SU-DHL-6 (cell line): ENCODE measurements around the gene F3.

Experiments
- H2AFZ ChIP-seq: fragments of 200-600 bp; sonication (generic); 2 replicates; pipeline ENCODE4 v1.6.1; 2014; ENCODE audit warnings: low read depth, mild to moderate bottlenecking, moderate library complexity, mixed read lengths, antibody characterized with exemption, low read length; ENCODE audit not compliant: severe bottlenecking
- H3F3A ChIP-seq: fragments of 200-600 bp; shearing (Covaris generic); 2 replicates; pipeline ENCODE4 v1.6.0; 2016; ENCODE audit warnings: antibody characterized with exemption, mild to moderate bottlenecking; ENCODE audit not compliant: insufficient read depth
- H3K27ac ChIP-seq: fragments of 200-600 bp; sonication (generic); 2 replicates; pipeline ENCODE4 v1.5.1; 2016; ENCODE audit warnings: low read depth, mild to moderate bottlenecking, low read length, moderate library complexity, mixed read lengths
- H3K27me3 ChIP-seq: fragments of 200-600 bp; sonication (generic), shearing (Covaris generic); 2 replicates; pipeline ENCODE4 v1.6.0; 2014; ENCODE audit warnings: mild to moderate bottlenecking, low read length
- H3K36me3 ChIP-seq: fragments of 200-600 bp; sonication (generic); 2 replicates; pipeline ENCODE4 v1.6.1; 2014; ENCODE audit warnings: mild to moderate bottlenecking, low read length, mixed read lengths
- H3K4me2 ChIP-seq: fragments of 300-600, 200-600 bp; shearing (Covaris generic), sonication (generic); 2 replicates; pipeline ENCODE4 v1.6.0; 2014; ENCODE audit warnings: low read length, low read depth, mild to moderate bottlenecking; ENCODE audit not compliant: poor library complexity, severe bottlenecking
- H3K4me3 ChIP-seq: fragments of 200-600 bp; sonication (generic); 2 replicates; pipeline ENCODE4 v1.5.1; 2014; ENCODE audit warnings: antibody characterized with exemption, low read length, mild to moderate bottlenecking, mixed read lengths; ENCODE audit not compliant: insufficient read depth, poor library complexity, severe bottlenecking
- H3K79me2 ChIP-seq: fragments of 200-600 bp; sonication (generic); 2 replicates; pipeline ENCODE4 v1.6.1; 2014; ENCODE audit warnings: mild to moderate bottlenecking, low read length, moderate library complexity; ENCODE audit not compliant: insufficient read depth
- H3K9ac ChIP-seq: fragments of 200-600 bp; sonication (generic); 2 replicates; pipeline ENCODE4 v1.7.0; 2014; ENCODE audit warnings: mild to moderate bottlenecking, low read length
- H3K9me2 ChIP-seq: fragments of 200-600 bp; sonication (generic); replicated peaks from 2 replicates; pipeline ENCODE4 v1.6.1; 2014; ENCODE audit warnings: low read length; ENCODE audit not compliant: insufficient read depth
- H3K9me3 ChIP-seq: fragments of 200-600 bp; sonication (generic); 2 replicates; pipeline ENCODE4 v1.6.1; 2014; ENCODE audit warnings: low read length, mixed read lengths; ENCODE audit not compliant: insufficient read depth
- H4K20me1 ChIP-seq: fragments of 200-600 bp; sonication (generic); 2 replicates; pipeline ENCODE4 v1.6.1; 2014; ENCODE audit warnings: low read depth, mild to moderate bottlenecking, antibody characterized with exemption, low read length, moderate library complexity, mixed read lengths
- EZH2phosphoT487 ChIP-seq: fragments of 200-600 bp; sonication (generic), shearing (Covaris generic); conservative IDR thresholded peaks from 2 replicates; pipeline ENCODE4 v1.6.1; 2018; ENCODE audit warnings: mild to moderate bottlenecking, antibody characterized with exemption, low read length, moderate library complexity, mixed read lengths
- TF ChIP-seq, protein P1 (sequence below): fragments of 200-600 bp; sonication (generic); IDR thresholded peaks from one replicate; pipeline ENCODE4 v1.5.1; 2017; ENCODE audit warnings: antibody characterized with exemption, mild to moderate bottlenecking, low read length, moderate library complexity; ENCODE audit not compliant: insufficient read depth, poor library complexity, severe bottlenecking

Gene F3

DNA sequence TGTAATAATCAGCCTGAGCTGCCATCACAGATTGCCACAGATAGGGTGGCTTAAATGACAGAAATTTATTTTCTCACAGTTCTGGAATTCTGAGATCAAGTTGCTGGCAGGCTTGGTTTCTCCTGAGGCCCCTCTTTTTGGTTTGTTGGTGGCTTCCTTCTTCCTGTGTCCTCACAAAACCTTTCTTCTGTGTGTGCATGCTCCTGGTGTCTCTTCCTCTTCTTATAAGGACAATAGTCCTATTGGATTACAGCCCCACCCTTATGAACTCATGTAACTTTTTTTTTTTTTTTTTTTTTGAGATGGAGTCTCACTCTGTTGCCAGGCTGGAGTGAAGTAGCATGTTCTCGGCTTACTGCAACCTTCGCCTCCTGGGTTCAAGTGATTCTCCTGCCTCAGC lies 41.0 kb upstream of the F3 start:
- Histone ChIP-seq H3K27ac (no peak overlapping the region), H4K20me1 (no peaks in the 10 kb centered on the region), H3K36me3 (no peaks in the 10 kb centered on the region), H3K9me2 (no peaks in the 10 kb centered on the region), H3K4me3 (no peak overlapping the region), H3K9ac (no peak overlapping the region), H3K4me2 (no peak overlapping the region), H2AFZ (no peak overlapping the region), H3F3A (no peaks in the 10 kb centered on the region), H3K79me2 (no peaks in the 10 kb centered on the region), H3K9me3 (no peaks in the 10 kb centered on the region), H3K27me3 (no peaks in the 10 kb centered on the region)
- TF ChIP-seq, protein P1, sequence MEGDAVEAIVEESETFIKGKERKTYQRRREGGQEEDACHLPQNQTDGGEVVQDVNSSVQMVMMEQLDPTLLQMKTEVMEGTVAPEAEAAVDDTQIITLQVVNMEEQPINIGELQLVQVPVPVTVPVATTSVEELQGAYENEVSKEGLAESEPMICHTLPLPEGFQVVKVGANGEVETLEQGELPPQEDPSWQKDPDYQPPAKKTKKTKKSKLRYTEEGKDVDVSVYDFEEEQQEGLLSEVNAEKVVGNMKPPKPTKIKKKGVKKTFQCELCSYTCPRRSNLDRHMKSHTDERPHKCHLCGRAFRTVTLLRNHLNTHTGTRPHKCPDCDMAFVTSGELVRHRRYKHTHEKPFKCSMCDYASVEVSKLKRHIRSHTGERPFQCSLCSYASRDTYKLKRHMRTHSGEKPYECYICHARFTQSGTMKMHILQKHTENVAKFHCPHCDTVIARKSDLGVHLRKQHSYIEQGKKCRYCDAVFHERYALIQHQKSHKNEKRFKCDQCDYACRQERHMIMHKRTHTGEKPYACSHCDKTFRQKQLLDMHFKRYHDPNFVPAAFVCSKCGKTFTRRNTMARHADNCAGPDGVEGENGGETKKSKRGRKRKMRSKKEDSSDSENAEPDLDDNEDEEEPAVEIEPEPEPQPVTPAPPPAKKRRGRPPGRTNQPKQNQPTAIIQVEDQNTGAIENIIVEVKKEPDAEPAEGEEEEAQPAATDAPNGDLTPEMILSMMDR, result no peak
- no peak for TF ChIP-seq EZH2phosphoT487

DNA sequence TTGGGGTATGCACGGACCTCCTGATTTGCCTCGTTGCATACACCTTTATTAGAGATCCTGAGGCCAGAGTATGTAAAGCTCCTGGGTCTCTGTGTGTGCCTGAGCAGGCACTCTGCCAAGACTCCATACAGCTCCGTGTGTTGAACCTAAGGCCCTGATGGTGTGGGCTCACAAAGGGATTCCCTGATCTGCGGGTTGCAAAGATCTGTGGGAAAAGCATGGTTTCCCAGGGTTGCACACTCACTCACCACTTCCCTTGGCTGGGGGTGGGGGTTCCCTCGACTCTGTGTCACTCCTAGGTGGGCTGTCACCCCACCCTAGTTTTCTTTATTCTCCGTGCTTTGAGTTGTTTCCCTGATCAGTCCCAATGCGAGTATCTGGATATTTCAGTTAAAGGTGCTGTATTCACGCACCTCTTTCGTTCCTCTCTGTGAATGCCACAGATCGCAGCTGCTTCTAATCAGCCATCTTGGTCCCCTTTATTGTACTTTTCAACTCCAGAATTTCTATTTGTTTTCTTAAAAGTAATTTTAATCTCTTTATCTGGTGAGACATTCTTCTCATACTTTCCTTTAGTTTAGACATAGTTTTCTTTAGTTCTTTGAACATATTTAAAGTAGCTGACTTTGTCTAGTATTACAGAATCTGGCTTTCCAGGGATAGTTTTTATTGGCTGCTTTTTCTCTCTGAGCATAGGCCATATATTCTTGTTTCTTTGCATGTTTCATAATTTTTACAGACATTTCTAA lies 39.0 kb upstream of the F3 start:
- no peaks in the 10 kb centered on the region for H3F3A ChIP-seq
- no peaks in the 10 kb centered on the region for H3K9me3 ChIP-seq
- H3K9me2 ChIP-seq, result no peaks in the 10 kb centered on the region
- no peaks in the 10 kb centered on the region for H4K20me1 ChIP-seq
- no peaks in the 10 kb centered on the region for H3K79me2 ChIP-seq
- H3K27me3 ChIP-seq, result no peaks in the 10 kb centered on the region
- TF ChIP-seq, protein P1, result no peak
- no peak for TF ChIP-seq EZH2phosphoT487
- H3K27ac ChIP-seq, result no peak overlapping the region
- H2AFZ ChIP-seq, result no peak overlapping the region
- H3K4me2 ChIP-seq, result no peak overlapping the region
- H3K4me3 ChIP-seq, result no peak overlapping the region
- H3K9ac ChIP-seq, result no peak overlapping the region
- no peaks in the 10 kb centered on the region for H3K36me3 ChIP-seq

DNA sequence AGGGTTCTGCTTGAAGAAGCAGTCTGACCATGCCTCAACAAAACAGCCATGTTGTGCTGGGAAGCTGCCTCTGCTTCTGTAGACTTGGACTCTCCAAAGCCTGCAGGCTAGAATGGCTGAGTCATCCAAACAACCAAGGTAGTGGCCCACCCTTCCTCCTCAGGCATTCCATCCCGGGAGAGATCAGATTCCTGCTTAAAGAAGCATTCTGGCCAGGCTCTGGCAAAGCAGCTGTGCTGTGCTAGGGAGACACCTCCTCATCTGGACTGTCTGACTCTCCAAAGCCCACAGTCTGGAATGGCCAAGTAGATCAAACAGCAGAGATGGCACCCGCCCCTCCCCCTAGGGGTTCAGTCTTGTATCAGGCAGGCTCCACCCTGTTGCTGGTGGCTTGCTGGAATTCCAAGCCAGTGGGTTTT lies 38.3 kb upstream of the F3 start:
- H3K9me2 ChIP-seq, result no peaks in the 10 kb centered on the region
- H3K79me2 ChIP-seq, result no peaks in the 10 kb centered on the region
- no peaks in the 10 kb centered on the region for H3K36me3 ChIP-seq
- no peak overlapping the region for H3K27ac ChIP-seq
- H2AFZ ChIP-seq, result no peak overlapping the region
- H3K9me3 ChIP-seq, result no peaks in the 10 kb centered on the region
- no peak overlapping the region for H3K4me3 ChIP-seq
- no peaks in the 10 kb centered on the region for H3F3A ChIP-seq
- no peaks in the 10 kb centered on the region for H4K20me1 ChIP-seq
- no peak for TF ChIP-seq EZH2phosphoT487
- TF ChIP-seq, protein P1, result no peak
- no peaks in the 10 kb centered on the region for H3K27me3 ChIP-seq
- no peak overlapping the region for H3K4me2 ChIP-seq
- no peak overlapping the region for H3K9ac ChIP-seq
